GM21576 (cell line): ENCODE data around the gene HSBP1L1.
"Not testable (repeated sequence)": the region's sequence is repeated elsewhere in the genome, so short reads cannot be mapped to it uniquely, and the experiment has no call there.

ENCODE experiments used
- ATAC-seq: cut with Tn5 transposase; IDR thresholded peaks from one replicate; pipeline ENCODE4 v1.9.1; 2021; ENCODE audit warnings: mild to moderate bottlenecking, moderate library complexity; ENCODE audit not compliant: unreplicated experiment

HSBP1L1 gene

DNA sequence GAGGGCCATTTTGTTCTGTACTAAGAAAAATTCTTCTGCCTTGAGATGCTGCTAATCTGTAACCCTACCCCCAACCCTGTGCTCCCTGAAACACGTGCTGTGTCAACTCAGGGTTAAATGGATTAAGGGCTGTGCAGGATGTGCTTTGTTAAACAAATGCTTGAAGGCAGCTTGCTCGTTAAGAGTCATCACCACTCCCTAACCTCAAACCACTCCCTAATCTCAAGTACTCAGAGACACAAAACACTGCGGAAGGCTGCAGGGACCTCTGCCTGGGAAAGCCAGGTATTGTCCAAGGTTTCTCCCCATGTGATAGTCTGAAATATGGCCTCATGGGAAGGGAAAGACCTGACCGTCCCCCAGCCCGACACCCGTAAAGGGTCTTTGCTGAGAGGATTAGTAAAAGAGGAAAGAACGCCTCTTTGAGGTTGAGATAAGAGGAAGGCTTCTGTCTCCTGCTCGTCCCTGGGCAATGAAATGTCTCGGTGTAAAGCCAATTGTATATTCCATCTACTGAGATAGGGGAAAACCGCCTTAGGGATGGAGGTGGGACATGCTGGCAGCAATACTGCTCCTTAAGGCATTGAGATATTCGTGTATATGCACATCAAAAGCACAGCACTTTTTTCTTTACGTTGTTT is 4.2 kb upstream of the HSBP1L1 start:
- ATAC-seq, result not testable (repeated sequence)

DNA sequence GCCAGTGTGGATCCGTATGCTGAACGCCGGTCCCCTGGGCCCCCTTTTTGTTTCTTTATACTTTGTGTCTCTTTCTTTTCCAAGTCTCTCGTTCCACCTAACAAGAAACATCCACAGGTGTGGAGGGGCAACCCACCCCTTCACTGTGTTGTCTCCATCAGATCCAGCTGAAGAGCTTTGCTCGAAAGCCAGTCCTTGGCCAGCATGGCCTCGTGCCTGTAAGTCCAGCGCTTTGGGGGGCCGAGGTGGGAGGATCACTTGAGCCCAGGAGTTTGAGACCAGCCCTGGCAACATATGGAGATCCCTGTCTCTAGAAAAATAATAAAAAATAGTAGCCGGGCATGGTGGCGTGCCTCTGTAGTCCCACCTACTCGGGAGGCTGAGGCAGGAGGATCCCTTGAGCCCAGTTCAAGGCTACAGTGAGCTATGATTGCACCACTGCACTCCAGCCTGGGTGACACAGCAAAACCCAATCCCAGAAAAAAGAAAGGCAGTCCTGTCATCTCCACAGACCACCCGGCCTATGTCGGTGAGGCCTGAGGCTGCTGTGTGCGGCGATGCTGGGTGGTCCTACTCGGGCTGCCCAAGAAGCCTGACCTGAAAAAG is 3.4 kb upstream of the HSBP1L1 start:
- no peak for ATAC-seq

DNA sequence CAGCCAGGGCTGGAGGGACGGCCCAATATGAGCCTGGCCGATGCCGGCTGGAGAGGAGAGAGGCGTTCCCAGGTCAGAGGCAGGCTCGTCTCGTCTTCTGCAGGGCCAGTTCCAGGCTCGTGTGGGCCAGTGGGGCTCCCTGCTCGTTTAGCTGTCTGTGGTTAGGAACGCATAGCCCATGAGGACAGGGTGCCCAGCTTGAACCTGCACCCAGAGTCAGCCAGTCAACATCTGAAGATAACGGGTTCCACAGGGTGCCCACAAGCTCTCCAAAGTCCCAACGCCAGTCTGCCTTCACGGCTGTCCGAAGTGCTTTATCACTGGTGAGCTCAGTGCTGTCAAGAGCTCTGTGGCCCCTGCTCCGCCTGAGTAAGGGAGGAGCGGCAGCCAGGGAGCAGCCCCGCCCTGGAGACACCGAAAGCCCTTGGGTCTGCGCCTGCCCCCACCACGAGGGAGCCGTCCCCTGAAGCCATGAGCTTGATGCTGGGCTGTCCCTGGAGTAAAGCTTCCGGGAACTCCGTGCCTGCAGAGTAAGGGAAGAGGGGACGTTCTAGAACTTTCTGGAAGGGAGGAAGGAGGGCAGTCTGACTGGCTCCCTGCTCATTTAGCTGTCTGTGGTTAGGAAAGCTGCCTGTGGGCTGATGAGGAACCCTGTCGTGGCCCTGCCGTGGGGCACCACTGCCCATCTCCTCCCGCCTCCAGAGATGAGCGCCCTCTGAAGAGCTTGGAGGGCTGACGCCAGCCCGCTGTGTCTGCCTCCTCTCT is 2.7 kb upstream of the HSBP1L1 start:
- no peak for ATAC-seq

DNA sequence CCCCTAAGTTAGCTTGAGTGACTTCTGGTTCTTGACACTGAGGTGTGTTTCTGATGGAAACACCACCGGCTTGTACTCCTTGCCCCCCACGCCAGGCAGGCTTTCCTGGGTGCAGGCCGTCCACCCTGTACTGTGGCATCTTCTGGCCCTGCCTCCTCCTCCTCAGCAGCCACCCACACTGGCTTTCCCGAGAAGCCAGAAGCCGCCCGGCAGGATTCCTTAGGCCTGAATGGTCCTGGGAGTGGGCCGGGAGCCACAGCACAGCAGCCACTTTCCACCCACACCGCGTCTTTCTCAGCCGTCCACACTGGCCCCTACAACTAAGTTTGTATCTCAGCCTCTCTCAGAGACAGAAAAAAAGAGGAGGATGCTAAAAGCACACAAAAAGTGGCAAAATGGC is 2.1 kb upstream of the HSBP1L1 start:
- no peak for ATAC-seq

DNA sequence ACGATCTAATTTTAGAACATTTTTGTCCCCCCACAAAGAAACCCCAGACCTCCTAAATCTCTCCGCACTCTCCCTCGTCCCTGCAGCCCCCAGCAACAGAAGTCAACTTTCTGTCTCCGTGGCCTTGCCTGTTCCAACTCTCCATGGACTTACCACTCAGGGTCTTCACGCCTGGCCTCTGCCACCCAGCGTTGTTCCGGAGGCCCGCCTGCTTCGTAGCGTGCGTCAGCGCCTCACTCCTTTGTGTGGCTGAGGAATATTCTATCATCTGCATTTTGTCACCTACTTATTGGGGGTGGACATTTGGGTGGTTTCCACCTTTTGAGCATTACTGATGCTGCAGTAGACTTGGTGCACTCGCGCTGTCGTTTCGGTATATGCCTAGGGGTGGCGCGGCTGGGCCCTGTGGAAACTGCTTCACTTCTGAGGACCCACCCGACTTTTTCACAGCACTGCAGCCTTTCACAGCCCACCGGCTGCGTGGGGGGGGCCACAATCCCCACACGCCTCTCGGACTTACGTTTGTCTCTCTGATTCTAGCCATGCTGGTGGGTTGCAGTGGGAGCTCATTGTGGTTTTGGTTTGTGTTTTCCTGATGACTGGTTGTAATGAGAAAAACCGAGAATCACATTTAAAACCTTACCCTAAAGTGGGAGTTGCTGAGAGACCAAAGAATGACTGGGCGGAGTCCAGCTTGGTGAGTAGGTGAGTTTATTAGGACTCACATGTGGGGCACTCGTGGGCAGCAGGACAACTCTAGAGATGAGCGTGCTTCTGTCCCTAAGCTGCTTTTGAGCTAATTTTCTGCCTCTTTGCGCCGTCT is 1.4 kb upstream of the HSBP1L1 start:
- peak; percentile 61 for ATAC-seq

DNA sequence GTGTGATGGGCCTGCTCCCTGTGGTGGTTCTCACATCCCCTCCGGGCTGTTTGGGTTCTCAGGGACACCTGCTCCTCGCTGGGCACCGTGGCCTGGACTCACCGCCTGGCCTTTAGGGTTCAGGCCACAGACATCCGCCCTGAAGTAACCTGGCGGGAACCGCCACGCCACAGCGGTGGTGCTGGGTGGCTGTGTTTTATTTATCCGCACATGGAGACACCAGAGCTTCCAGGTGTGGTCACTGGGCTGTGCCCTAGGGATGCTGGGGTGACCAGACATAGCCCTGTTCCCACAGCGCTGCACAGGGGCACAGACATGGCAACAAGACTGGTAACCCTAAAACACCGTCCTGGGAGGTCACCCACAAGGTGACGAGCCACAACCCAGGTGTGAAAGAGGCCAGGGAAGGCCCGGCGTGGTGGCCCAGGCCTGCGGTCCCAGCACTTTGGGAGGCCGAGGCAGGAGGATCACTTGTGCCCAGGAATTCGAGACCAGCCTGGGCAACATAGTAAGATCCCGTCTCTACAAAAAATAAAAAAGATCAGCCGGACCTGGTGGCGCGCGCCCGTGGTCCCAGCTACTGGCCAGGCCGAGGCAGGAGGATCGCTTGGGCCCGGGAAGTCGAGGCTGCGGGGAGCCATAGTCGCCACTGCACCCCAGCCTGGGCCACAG is 649 bp upstream of the HSBP1L1 start:
- no peak for ATAC-seq

DNA sequence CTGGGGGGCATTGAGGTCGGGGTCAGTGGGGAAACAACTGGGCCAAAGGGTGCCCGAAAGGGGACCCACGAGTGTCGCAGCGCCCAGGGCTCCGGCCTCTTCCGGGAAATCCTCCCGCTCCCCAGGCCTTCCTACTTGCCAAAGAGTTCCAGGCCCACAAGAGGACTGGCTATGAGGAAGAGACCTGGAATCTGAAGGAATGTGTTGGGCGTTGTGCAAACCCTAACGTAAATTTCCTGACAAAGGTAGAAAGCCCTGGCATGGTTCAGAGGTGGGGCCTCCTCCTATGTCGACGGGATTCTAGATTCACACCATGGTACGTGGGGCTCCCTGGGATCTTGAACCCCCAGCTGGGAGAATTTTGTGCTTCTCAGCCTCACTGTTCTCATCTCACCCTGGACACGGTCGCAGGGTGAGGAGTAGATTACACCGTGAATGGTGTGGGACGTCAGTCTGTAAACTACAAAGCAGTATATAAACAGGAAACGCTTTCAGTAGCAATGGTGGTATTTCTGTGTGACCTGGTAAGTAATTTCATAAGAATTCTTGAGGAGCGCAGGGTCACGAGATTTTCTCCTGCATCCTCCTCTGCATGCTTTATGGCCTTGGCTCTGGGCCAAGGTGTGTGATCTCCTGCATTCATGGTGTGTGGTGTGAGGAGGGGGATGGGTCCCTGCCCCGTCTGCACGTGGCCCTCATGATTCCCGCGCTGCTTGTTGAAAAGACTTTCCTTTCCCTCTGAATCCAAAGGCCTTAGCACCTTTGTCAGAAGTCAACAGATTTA is 868 bp downstream of the HSBP1L1 start:
- ATAC-seq, result no peak

DNA sequence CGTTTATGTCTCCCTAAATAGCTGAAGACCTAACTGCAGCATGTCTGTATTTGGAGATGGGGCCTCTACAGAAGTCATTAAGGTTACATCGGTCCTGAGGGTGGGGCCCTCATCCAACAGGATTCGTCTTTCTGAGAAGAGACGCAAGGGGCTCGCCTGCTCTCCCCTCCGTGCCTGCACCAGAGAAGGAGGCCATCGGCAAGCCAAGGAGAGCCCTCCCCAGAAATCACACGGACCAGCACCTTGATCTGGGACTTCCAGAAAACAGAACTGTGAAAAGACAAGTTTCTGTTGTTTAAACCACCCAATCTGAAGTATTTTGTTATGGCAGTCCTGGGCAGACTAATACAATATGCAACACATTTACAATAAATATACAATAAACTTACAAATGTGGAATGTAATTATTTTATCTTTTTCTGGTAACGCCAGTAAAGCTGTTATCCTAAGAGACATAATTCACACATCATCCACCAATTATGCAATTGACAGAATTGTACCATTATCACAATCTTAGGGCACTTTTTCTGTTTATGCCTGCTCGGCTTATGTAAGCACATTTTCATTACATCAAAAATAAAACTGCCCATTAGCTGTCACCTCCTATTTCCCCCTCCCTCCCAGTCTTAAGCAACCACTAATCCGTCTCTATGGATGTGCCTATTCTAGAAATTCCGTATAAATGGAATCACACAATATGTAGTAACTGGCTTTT is 6.1 kb downstream of the HSBP1L1 start:
- no peak for ATAC-seq

DNA sequence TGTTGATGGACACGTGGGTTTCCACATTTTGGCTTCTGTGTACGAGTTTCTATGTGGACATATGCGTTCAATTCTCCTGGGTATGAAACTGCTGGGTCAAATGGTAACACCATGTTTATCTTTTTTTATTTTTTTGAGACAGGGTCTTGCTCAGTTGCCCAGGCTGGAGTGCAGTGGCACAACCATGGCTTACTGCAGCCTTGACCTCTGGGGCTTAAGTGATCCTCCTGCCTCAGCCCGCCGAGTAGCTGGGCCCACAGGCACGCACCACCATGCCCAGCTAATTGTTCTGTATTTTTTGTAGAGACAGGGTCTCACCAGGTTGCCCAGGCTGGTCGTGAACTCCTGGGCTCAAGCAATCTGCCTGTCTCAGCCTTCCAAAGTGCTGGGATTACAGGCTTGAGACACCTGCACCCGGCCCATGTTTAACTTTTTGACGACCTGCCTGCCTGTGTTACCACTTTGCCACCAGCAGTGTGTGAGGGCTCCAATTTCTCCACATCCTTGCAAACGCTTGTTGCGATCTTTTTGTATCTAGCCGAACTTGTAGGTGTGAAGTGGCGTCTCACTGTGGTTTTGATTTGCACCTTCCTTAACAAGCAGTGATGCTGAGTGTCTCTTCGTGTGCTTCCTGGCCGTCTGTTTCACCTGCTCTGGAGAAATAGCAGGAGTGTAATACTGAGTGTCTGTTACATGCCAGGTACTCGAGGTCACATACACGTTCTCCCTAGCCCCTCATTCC is 6.9 kb downstream of the HSBP1L1 start:
- no peak for ATAC-seq

DNA sequence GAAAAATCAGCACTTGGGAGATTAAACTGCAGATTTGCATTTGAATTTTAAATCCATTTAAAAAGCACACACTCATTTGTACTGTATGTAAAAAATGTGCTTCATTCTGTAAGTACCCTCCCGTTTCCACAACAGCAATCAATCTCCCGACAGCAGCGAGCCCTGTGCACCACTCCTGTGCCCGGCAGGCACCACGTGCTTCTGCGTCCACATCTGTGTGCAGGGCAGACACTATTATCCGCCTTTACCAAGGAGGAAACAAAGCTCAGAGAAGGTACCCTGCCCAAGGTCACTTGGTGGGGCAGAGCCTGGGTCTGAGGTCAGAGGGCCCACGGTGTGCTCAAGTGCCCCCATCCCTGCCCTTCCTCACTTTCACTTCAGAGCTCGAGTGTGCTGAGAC is 7.5 kb downstream of the HSBP1L1 start:
- no peak for ATAC-seq

DNA sequence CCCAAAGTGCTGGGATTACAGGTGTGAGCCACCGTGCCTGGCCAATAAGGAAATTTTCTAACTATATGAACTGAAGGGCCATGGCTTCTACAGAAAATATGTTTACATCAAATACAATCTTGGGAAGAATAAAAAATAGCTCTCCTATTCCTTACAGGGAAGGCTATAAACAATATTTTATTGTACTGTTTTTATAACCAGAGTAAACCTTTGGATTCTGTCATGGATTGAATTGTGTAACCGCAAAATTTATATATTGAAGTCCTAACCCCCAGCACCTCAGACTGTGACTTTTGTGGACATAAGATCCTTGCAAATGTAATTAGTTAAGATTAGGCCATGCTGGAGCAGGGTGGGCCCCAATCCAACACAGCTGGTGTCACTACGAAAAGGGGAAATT is 8.3 kb downstream of the HSBP1L1 start:
- ATAC-seq, result no peak

DNA sequence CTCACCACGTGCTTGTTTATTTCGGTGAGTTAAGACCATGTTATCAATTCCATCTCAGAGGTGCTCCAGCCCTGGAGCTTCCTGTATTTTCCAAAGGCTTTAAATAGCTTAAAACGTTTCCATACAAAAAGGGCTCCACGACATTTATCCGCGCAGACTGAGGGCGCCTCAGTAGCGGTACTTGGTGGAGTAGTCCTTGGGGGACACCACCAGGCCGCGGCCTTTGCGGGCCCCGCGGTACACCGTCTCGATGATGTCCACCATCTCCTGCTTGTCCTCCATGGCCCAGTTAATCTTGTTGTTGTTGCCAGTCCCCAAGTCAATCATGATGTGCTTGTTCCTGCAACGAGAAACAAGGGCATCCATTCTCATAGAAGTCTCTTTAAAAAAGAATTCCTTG is 9.1 kb downstream of the HSBP1L1 start:
- no peak for ATAC-seq

DNA sequence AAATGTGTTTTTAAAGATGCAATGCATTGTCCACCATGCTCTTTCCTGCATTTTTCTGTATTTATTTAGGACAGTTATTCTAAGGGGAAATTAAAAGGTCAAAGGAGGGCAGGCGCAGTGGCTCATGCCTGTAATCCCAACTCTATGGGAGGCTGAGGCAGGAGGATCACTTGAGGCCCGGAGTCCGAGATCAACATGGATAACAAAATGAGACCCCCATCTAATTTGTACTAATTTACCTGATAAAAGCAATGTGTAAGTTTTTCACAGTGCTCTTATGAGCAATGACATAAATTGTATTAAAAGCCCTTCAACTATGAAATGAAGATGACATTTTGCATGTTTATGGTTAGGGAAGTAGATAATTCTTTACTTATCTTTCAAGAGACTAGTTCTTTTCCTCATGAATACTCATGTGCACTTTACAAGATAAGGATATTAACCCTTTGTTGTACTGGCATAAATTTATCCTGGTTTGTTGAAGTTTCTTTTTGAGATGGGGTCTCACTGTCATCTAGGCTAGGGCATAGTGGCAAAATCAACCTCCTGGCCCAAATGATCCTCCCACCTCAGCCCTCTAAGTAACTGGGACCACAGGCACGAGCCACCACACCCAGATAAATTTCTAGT is 9.7 kb downstream of the HSBP1L1 start:
- no peak for ATAC-seq

DNA sequence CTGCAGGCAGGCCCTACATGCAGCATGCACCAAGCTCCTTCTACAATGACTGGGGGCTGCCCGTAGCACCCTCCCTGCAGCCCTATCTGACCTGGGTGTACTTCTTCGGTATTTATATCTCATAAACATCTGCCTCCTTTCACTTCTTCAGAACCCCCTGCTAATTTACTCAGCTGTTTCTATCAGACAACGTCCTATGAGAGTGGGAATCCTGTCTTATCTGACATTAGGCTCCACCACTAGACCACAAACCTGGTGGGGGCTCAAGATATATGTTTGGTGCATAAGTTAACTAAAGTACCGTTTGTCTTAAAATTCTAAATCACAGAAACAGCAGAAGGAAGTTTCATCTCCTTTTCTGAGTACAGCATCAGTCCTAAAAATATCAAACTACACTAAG is 10.6 kb downstream of the HSBP1L1 start:
- no peak for ATAC-seq

DNA sequence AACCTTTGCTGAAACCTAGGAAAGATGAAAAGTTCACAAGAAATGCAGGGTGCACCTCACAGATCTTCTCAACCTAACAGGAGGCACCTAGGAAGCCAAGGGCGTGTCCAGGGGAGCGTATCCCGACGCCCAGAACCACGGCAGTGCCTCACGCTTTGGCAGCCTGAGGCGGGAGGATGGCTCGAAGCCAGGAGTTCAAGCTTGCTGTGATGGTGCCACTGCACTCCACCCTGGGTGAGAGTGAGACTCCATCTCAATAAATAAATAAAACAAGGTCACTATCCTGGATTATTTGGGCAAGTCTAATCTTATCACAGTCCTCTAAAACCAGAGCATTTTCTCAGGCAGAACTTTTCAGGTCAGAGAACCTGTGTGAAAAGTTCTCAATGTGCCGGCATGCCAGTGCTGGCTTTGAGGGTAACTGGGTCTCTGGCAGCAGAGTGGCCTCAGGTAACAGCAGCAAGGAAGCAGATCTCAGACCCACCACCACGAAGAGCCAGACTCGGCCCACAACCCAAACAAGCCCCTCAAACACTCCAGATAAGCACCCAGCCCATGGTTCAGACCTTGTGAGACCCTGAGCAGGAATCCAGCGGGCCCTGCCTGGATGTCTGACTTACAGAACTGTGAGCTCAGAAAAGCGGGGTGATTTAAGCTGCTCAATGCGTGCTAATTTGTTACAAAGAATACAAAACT is 11.7 kb downstream of the HSBP1L1 start:
- no peak for ATAC-seq

DNA sequence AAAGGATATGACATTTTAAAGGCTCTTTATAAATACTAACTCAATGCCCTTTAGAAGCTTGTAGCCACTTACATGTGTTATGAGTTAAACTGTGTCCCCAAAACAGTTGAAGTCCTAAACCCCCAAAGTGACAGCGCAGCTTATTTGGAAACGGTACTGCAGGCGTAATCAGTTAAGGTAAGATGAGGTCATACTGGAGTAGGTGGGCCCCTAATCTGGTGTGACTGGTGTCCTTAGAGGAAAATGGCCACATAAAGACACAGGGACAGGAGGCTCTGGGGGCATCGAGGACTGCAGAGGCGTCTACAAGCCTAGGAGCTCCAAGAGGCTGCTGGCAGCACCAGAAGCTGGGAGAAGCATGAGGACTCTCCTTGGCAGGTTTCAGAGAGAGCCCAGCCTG is 15.4 kb downstream of the HSBP1L1 start:
- no peak for ATAC-seq

DNA sequence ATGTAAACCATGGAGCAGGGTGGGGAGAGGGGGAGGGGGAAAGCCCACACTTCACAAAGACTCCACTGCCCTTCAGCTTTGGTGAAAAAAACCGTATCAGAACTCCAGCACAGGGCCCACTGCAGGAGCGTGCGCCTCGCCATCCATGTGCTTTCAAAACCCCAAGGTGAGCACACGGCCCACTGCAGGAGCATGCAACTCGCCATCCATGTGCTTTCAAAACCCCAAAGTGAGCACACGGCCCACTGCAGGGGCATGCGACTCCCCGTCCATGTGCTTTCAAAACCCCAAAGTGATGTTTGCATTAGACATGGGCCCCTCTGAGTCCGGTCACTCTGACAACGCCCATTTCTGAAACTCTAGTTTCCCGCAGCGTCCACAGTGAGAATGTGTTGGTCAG is 16.1 kb downstream of the HSBP1L1 start:
- ATAC-seq, result no peak

DNA sequence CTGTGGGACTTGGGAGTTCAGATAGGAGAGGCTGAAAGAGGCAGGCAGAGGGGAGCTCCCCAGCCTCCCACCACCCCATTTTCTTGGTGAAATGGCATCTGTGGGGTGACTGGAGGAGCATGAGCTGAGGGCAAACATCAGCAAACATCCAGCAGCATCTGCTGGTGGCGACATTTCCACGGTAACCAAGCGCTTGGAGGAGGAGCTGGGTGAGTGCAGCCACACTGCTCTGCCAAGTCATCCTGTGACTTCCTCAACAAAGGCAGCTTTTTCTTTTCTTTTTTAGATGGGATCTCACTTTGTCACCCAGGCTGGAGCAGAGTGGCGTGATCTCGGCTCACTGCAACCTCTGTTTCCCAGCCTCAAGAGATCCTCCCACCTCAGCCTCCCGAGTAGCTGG is 18.3 kb downstream of the HSBP1L1 start:
- no peak for ATAC-seq
